Hematopoietic multipotent progenitor cell treated with erythropoietin and hydrocortisone succinate and interleukin-3 and kit ligand, for 15 days (in vitro differentiated cells): ENCODE data around the gene TPRG1L.

Experiments
- DNase-seq: peaks from one replicate; pipeline ENCODE4 v3.0.0-alpha.2; 2015; ENCODE audit warnings: low spot score

Gene TPRG1L

GRCh38 chr1:3645247-3645646, 20.4 kb downstream of the TPRG1L start:
- no peak for DNase-seq

GRCh38 chr1:3645666-3646355, 21.0 kb downstream of the TPRG1L start:
- no peak for DNase-seq

DNA sequence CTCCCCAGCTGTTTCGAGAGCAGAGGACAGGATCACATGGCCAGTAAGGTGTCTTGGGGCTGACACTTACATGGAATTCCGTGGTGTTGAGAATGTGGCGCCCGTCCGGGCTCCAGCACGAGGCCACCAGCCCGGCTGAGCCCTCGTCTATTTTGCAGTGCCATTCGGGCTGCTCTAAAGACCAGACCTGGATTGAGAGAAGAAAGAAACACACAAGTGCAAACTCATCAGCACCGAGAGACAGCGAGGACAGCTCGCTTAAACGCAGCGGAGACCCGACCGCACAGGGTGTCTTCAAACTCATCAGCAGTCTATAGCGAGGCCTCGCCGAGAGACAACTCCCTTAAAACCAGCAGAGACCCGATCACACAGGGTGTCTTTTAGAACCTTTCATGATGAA, 21.8 kb downstream of the TPRG1L start:
- no peak for DNase-seq

- DNase-seq, result peak; percentile 90
These were observed 24.8 kb downstream of the TPRG1L start, which contains the start of gene WRAP73 for GRCh38 chr1:3649342-3650247. TSS of gene WRAP73 (minus strand) at chr1:3650103. CDS start at chr1:3649999, 104 bp downstream.

DNA sequence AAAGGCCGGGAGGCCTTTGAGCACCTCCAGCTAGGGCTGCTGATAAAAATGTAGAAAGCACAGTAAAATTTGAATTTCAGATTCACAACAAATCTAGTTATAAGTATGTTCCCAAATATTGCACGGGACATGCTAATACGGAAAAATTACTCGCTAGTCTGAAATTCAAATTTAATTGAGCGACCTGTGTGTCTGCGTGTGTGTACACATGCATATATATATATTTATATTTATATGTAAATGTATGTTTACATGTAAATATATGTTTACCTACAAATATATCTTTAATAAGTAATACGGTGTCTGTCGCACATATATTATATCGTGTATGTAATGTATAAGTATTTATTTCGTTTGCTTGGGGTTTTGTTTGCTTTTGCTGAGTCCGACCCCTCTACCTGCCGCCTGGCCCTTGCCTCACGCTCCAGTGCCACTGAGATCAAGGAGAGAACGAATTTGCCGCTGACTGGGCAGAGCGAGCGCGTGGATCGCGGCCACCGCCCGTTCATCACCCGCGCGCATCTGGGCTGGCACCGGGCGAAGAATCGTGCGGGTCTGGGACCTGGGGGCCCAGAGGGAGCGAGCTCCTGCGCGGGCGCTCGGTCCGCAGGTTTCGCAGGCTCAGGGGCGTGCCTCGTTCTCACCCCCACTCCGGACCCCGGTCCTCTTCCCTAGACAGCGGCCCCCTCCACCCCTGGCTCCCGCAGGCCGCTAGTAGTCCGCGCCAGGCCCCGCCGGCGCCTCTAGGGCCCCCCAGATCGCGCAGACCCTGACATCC, 25.6 kb downstream of the TPRG1L start:
- DNase-seq, result no peak

- DNase-seq, result no peak
These were observed 26.5 kb downstream of the TPRG1L start for GRCh38 chr1:3651026-3651929.

GRCh38 chr1:3651930-3652547, 27.2 kb downstream of the TPRG1L start, which contains the start of gene TP73:
TSS of gene TP73 (plus strand) at chr1:3652516. CDS start at chr1:3682366, 29,850 bp downstream.
- DNase-seq, result no peak

DNA sequence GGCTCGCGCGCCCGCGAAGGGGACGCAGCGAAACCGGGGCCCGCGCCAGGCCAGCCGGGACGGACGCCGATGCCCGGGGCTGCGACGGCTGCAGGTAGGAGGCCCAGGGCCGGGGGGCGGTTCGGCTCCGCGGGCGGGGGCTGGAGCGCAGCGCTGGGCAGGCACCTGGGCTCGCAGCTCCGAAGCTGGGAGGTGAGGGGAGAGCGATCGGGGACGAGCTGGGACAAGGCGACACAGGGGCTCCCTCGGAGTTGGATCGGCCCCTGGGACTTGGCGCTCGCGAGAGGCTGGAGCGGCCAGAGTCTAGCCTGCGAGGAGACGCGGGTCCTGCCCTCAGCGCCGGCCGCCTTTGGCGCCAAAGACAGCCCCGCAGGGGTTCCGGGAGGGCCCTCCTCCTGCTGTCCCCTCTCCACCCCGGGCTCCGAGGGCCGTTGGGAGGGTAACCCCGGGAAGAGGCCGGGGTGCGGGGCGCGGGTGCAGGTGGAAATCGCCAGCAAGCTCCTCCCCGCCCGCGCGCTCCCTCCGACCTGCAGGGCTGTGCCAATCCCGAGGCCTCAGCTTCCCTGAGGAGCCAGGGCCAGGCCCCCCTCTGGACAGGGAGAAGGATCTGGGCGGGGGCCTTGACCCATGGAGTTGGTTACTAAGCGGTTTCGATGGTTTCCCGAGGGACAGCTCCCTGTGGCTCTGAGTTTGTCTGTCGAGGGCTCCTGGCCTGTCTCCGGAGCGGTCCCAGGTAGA, 27.9 kb downstream of the TPRG1L start:
- no peak for DNase-seq

- no peak for DNase-seq
These were observed 28.4 kb downstream of the TPRG1L start for GRCh38 chr1:3653286-3653618.

GRCh38 chr1:3654549-3655281, 29.9 kb downstream of the TPRG1L start:
- no peak for DNase-seq

DNA sequence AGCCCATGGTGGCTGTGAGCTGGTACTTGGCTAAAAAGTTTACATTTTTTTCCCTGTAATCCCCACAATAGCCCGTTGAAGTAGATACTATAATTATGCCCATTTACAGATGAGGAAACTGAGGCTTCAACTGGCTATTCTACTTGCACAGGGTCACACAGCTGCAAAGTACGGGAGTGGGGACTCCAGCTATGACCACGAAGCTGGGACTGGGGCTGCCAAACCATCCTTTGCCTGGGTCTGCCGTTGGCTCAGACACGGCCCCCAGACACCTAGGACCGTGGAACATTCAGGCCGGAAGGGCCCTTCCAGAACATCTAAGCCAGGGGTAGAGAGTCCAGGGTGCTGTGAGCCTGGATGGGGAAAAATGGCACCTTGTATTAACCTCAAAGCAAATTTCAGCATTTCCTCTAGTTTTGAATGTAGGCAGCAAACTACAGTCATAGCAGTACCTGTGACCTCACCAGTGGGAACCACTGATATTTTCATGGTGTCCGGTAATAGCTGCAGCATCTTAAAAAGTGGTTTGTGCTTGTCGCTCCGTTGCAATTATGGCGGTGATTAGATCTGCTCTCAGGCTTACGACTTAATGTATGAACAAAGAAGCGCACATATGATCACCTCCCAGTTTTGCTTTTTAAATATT, 31.8 kb downstream of the TPRG1L start:
- DNase-seq, result no peak

DNA sequence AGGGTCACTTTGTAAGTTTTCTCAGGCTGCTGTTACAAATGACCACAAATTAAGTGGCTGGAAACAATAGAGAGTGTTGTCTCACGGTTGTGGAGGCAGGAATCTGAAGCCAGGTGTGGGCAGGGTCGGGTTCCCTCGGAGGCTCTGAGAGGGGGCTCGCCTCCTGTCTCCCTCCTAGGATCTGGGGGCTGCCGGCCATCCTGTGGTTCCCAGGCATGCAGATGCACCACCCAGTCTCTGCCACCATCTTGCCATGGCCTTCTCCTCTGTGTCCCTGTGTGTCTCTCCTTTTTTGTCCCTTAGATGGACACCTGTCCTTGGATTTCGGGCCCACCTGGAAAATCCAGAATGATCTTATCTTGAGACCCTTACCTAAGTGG, 32.3 kb downstream of the TPRG1L start:
- DNase-seq, result no peak

- no peak for DNase-seq
These were observed 32.9 kb downstream of the TPRG1L start for GRCh38 chr1:3657578-3658230.

GRCh38 chr1:3658231-3658615, 33.4 kb downstream of the TPRG1L start:
- no peak for DNase-seq

- DNase-seq, result no peak
These were observed 34.3 kb downstream of the TPRG1L start for GRCh38 chr1:3659093-3659492.

- no peak for DNase-seq
These were observed 35.9 kb downstream of the TPRG1L start for GRCh38 chr1:3660704-3661103.

DNA sequence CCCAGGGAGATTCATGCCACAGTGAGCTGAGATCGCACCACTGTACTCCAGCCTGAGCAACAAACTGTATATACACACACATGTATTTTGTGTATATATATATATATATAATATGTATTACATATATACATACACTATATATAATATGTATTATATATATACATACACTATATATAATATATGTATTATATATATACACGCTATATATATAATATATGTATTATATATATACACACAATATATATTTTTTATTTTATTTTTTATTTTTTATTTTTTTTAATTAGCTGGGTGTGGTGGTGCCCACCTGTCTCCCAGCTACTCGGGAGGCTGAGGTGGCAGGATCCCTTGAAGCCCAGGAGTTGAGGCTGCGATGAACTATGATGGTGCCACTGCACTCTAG, 36.8 kb downstream of the TPRG1L start:
- no peak for DNase-seq

DNA sequence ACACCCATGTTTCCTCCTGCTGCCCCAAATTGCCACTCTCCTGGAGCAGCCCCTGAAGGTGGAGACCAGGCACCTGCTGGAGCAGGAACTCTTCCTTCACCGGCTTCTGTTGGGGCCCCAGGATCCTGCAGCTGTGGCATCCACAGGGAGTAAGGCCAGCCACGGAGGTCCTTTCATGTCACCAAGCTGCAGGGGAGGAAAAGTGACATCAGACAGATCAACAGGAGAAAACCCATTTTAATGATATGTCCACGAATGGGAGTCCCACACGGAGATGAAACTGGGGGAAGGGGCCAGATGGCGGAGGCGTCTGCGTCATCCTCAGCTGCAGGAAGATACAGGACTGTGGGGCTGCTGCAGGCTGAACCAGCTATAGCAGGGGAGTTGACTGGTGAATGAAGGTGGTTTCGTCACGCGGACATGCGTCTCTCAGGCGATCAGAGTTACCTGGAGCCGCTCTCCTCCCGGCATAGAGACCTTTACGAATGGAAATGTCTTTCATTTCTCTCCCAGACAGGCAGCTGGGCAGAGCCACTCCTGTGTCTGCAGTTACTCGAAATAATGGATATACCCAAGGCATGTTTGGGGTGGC, 37.4 kb downstream of the TPRG1L start:
- no peak for DNase-seq
